ENCODE results near the gene ITPRID2.
"Not testable (repeated sequence)": the region's sequence is repeated elsewhere in the genome, so short reads cannot be mapped to it uniquely, and the experiment has no call there.

The ITPRID2 gene

GRCh38 chr2:181961167-181961566, 69.6 kb downstream of the ITPRID2 start:
- DNase-seq (ENCODE audit: low spot score): not testable (repeated sequence)

DNA sequence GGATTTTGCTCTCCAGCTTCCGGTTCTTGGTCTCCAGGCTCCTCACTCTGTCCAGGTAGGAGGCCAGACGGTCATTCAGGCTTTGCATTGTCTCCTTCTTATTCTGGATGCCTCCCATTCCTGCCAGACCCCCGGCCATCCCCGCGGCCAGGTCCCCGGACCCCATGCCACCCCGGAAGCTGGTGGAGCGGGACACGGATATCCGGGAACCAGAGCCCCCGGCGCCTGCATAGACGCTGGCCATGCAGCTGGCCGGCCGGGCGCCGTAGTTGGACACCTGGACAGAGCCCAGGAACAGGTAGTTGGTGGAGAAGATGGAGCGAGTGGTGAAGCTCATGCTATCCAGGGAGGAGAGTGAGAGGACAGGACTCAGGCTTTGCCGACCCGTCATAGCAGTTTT, 70.6 kb downstream of the ITPRID2 start:
- DNase-seq (ENCODE audit: low spot score): no peak

DNA sequence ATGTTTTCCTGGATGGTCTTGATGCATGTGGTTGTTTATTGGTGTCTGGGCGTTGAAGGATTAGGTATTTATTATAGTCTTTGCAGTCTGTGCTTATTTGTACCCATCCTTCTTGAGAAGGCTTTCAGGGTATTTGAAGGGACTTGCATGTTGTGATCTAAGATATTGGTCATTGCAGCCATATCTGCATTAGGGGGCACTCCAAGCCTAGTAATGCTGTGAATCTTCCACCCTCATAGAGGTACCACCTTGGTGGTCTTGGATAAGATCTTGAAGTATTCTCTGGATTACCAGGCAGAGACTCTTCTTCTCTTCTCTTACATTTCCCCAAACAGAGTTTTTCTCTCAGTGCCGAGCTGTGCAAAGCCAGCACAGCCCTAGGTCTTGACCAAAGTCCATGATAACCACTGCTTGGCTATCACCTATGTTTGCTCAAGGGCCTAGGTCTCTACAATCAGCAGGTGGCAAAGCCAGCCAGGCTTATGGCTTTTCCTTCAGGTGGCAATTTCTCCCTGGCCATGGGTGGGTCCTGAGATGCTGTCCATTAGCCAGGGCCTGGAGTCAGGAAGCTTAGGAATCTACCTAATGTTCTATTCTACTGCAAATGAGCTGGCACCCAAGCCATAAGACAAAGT, 78.7 kb downstream of the ITPRID2 start:
- DNase-seq (ENCODE audit: low spot score): no peak

- DNase-seq (ENCODE audit: low spot score): no peak
Measured at GRCh38 chr2:181971032-181971431, 79.5 kb downstream of the ITPRID2 start.

GRCh38 chr2:181972431-181973170, 81.1 kb downstream of the ITPRID2 start:
- no peak for DNase-seq (ENCODE audit: low spot score)

DNA sequence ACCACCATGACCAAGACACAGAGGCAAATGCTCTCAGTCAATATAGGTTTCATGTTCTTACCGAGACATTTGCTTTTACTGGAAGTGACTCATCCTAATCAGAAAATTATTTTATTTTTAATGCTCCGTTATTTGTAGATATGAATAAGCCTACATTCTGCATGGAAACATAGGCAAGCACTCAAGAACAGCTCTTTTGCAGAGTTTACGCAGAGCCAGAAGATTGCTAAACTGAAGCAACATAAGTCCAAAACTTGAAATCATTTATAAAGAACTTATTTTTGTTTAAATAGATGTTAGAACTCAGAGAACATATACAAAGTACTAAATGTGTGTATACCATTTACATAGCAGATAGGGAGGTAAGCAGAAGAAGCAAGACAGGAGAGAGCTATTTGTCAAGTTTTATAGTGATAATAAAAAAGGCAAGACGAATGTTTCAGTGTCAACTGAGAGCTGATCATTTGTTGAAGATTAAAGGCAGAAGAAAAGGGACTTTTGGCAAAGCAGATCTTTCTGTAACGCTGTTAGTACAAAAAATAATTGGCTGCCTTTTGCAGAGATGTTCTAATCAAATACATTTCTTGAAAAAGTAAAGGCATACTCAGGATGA, 81.7 kb downstream of the ITPRID2 start:
- no peak for DNase-seq (ENCODE audit: low spot score)

DNA sequence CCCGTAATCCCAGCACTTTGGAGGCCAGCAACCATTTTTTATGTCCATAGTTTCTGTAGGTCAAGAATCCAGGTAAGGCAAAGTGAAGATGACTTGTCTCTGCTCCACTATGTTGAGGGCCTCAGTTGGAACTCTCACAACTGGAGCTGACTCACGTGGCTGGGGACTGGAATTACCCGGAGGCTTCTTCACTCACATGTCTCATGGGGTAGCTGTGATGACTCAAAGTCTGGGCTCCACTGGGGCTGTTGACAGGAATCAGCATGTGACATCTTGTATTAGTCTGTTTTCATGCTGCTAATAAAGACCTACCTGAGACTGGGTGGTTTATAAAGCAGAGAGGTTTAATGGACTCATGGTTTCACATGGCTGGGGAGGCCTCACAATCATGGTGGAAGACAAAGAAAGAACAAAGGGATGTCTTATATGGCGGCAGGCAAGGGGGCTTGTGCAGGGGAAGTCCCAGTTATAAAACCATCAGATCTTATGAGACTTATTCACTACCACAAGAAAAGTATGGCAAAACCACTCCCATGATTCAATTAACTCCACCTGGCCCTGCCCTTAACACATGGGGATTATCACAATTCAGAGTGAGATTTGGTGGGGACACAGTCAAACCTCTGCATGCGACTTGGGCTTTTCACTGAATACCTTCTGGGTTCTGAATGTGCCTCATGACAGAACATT, 86.3 kb downstream of the ITPRID2 start:
- no peak for DNase-seq (ENCODE audit: low spot score)

DNA sequence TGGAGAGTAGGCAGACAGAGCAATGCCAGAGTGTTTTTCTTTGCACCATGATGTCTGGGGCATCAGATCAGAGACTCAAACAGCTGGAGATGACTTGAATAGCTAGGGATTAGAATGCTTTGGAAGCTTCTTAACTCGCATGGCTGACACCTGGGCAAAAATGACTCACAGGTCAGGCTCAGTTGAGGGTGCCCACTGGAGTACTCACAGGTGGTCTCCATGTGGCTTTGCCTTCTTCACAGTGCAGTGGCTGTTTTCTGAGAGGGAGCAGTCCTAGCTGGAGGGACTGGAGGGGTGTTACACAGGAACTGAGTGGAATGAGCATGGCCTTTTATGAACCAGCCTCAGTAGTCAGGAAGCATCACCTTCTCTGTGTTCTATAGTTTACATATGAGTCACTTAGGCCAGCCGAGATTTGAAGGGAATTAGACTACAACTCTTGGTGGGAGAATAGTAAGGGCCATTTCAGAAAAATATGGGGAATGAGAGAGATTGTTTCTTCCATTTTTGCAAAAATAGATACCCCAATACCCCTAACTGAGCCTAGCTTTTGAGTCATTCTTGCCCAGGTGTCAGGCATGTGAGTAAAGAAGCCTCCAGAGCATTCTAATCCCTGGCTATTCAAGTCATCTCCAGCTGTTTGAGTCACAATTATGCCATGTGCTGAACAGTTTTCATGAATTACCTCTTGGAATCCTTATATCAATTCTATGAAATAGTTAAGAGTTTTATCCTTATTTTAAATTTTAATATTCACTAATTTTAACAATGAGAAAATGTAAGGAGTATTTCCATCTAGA, 87.0 kb downstream of the ITPRID2 start:
- no peak for DNase-seq (ENCODE audit: low spot score)

All from left forelimb (tissue), 1 donor.